NCI-H187 (cell line): Measurements from ENCODE around the gene TBR1.

Experiments
- DNase-seq, 2 experiments: peaks; one replicate each; lab custom pipeline; 2025; lab: John Stamatoyannopoulos, UW

TBR1 gene

GRCh38 chr2:161415034-161415986 is 787 bp upstream of the TBR1 start:
- no peak for DNase-seq

- no peak for DNase-seq
Observed at GRCh38 chr2:161416708-161417437, 776 bp downstream of the TBR1 start.

GRCh38 chr2:161417438-161418274 is 1.6 kb downstream of the TBR1 start:
- no peak for DNase-seq

GRCh38 chr2:161418275-161418714 is 2.2 kb downstream of the TBR1 start:
- DNase-seq: no peak

- DNase-seq: no peak
Observed at GRCh38 chr2:161418715-161419637, 2.9 kb downstream of the TBR1 start.

- no peak for DNase-seq
Observed at GRCh38 chr2:161419638-161420190, 3.6 kb downstream of the TBR1 start.

GRCh38 chr2:161420406-161421074 is 4.4 kb downstream of the TBR1 start:
- no peak for DNase-seq

- no peak for DNase-seq
Observed at GRCh38 chr2:161421686-161422085, 5.6 kb downstream of the TBR1 start.

GRCh38 chr2:161422816-161423403 is 6.8 kb downstream of the TBR1 start:
- DNase-seq: no peak

- DNase-seq: no peak
Observed at GRCh38 chr2:161423421-161424393, 7.6 kb downstream of the TBR1 start.

GRCh38 chr2:161424394-161424769 is 8.3 kb downstream of the TBR1 start:
- DNase-seq: no peak

- no peak for DNase-seq
Observed at GRCh38 chr2:161424891-161425727, 9.0 kb downstream of the TBR1 start.

- no peak for DNase-seq
Observed at GRCh38 chr2:161425728-161426454, 9.8 kb downstream of the TBR1 start.

- DNase-seq: no peak
Observed at GRCh38 chr2:161426455-161426921, 10.4 kb downstream of the TBR1 start.

GRCh38 chr2:161426922-161427663 is 11.0 kb downstream of the TBR1 start:
- no peak for DNase-seq
